GM21723 (cell line): ENCODE measurements around the gene PLRG1.

Source experiments
- ATAC-seq: cut with Tn5 transposase; IDR thresholded peaks from one replicate; pipeline ENCODE4 v1.9.1; 2021; ENCODE audit warnings: mild to moderate bottlenecking, moderate library complexity; ENCODE audit not compliant: unreplicated experiment

PLRG1 gene

GRCh38 chr4:154574311-154574710 lies 24.1 kb upstream of the PLRG1 start:
- no peak for ATAC-seq

- ATAC-seq = no peak
Observed at GRCh38 chr4:154573190-154573870, 23.1 kb upstream of the PLRG1 start.

GRCh38 chr4:154569584-154569983 lies 19.4 kb upstream of the PLRG1 start:
- ATAC-seq = no peak

- no peak for ATAC-seq
Observed at GRCh38 chr4:154569028-154569427, 18.8 kb upstream of the PLRG1 start.

GRCh38 chr4:154566639-154567204 lies 16.5 kb upstream of the PLRG1 start:
- ATAC-seq = no peak

- no peak for ATAC-seq
Observed at GRCh38 chr4:154565704-154566103, 15.5 kb upstream of the PLRG1 start.

GRCh38 chr4:154564311-154564710 lies 14.1 kb upstream of the PLRG1 start:
- ATAC-seq = no peak

- ATAC-seq = no peak
Observed at GRCh38 chr4:154562697-154563254, 12.6 kb upstream of the PLRG1 start, which contains the start of gene FGB. Gene FGB (plus strand): TSS chr4:154563011. CDS start chr4:154563019, 8 bp downstream.

- no peak for ATAC-seq
Observed at GRCh38 chr4:154560824-154561231, 10.6 kb upstream of the PLRG1 start.

GRCh38 chr4:154560419-154560801 lies 10.2 kb upstream of the PLRG1 start:
- no peak for ATAC-seq

GRCh38 chr4:154559494-154560418 lies 9.6 kb upstream of the PLRG1 start:
- peak; percentile 85 for ATAC-seq

- peak; percentile 10 for ATAC-seq
Observed at GRCh38 chr4:154559141-154559493, 8.9 kb upstream of the PLRG1 start.

- ATAC-seq = peak; percentile 58
Observed at GRCh38 chr4:154551872-154552686, 1.9 kb upstream of the PLRG1 start.

- no peak for ATAC-seq
Observed at GRCh38 chr4:154545689-154546088, 4.5 kb downstream of the PLRG1 start.

- no peak for ATAC-seq
Observed at GRCh38 chr4:154542271-154542879, 7.8 kb downstream of the PLRG1 start.

- no peak for ATAC-seq
Observed at GRCh38 chr4:154534296-154534695, 15.9 kb downstream of the PLRG1 start.

- no peak for ATAC-seq
Observed at GRCh38 chr4:154529728-154530519, 20.3 kb downstream of the PLRG1 start.

- no peak for ATAC-seq
Observed at GRCh38 chr4:154528869-154529268, 21.3 kb downstream of the PLRG1 start.

GRCh38 chr4:154527308-154527707 lies 22.9 kb downstream of the PLRG1 start:
- ATAC-seq = no peak
